Muscle layer of duodenum (tissue), 2 donors: ENCODE measurements around the gene NOSIP.

Source experiments
- H3K27ac ChIP-seq: one replicate; pipeline ENCODE4 v1.7.0; 2013; ENCODE audit warnings: mild to moderate bottlenecking, low read length
- H3K27me3 ChIP-seq: one replicate; pipeline ENCODE4 v1.7.0; 2013; ENCODE audit warnings: low read depth, mild to moderate bottlenecking, control low read depth, low read length
- H3K36me3 ChIP-seq, 2 donors: one replicate each; pipeline ENCODE4 v1.7.0; 2013; ENCODE audit warnings: low read length in 2 of 2, control low read depth in 1 of 2, mild to moderate bottlenecking in 1 of 2; ENCODE audit not compliant: insufficient read depth in 2 of 2, control insufficient read depth in 1 of 2
- H3K4me1 ChIP-seq, 2 donors: one replicate each; pipeline ENCODE4 v1.7.0; 2013; ENCODE audit warnings: low read length in 2 of 2, mild to moderate bottlenecking in 2 of 2, control low read depth in 1 of 2, moderate library complexity in 1 of 2; ENCODE audit not compliant: insufficient read depth in 2 of 2, control insufficient read depth in 1 of 2
- H3K4me3 ChIP-seq, 2 donors: one replicate each; pipeline ENCODE4 v1.7.0; 2013; ENCODE audit warnings: low read length in 2 of 2, low read depth in 1 of 2, mild to moderate bottlenecking in 1 of 2
- H3K9me3 ChIP-seq, 2 donors: one replicate each; pipeline ENCODE4 v1.7.0; 2013; ENCODE audit warnings: low read length in 2 of 2, control low read depth in 1 of 2, mild to moderate bottlenecking in 1 of 2; ENCODE audit not compliant: control insufficient read depth in 1 of 2
- donor health status: healthy.

NOSIP gene

DNA sequence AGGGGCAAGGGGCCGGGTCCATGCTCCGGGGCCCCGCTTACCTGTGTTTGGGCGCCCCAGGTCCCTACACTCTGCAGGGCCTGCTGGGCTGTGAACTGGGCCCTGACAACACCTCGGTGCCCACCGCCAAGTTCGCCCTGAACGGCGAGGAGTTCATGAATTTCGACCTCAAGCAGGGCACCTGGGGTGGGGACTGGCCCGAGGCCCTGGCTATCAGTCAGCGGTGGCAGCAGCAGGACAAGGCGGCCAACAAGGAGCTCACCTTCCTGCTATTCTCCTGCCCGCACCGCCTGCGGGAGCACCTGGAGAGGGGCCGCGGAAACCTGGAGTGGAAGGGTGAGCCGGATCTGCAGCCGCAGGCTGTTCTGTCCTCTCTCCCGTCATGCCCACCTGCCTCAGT is 66.2 kb downstream of the NOSIP start:
- Histone ChIP-seq H3K4me1 (peaks cover 0 to 27% of the 10 kb centered on the region in 2 donors), H3K36me3 (peaks cover 0 to 5% of the 10 kb centered on the region in 2 donors), H3K27me3 (no peaks in the 10 kb centered on the region), H3K9me3 (no peaks in the 10 kb centered on the region), H3K4me3 (peak overlapping the region; percentile 48 to 90), H3K27ac (no peak overlapping the region)

GRCh38 chr19:49513746-49514118 is 66.6 kb downstream of the NOSIP start:
- peaks cover 0 to 5% of the 10 kb centered on the region in 2 donors for H3K36me3 ChIP-seq
- H3K27me3 ChIP-seq, result no peaks in the 10 kb centered on the region
- H3K9me3 ChIP-seq, result no peaks in the 10 kb centered on the region
- H3K4me1 ChIP-seq, result peaks cover 0 to 27% of the 10 kb centered on the region in 2 donors
- H3K27ac ChIP-seq, result peak overlapping the region; percentile 63
- peak overlapping the region; percentile 48 to 90 for H3K4me3 ChIP-seq

DNA sequence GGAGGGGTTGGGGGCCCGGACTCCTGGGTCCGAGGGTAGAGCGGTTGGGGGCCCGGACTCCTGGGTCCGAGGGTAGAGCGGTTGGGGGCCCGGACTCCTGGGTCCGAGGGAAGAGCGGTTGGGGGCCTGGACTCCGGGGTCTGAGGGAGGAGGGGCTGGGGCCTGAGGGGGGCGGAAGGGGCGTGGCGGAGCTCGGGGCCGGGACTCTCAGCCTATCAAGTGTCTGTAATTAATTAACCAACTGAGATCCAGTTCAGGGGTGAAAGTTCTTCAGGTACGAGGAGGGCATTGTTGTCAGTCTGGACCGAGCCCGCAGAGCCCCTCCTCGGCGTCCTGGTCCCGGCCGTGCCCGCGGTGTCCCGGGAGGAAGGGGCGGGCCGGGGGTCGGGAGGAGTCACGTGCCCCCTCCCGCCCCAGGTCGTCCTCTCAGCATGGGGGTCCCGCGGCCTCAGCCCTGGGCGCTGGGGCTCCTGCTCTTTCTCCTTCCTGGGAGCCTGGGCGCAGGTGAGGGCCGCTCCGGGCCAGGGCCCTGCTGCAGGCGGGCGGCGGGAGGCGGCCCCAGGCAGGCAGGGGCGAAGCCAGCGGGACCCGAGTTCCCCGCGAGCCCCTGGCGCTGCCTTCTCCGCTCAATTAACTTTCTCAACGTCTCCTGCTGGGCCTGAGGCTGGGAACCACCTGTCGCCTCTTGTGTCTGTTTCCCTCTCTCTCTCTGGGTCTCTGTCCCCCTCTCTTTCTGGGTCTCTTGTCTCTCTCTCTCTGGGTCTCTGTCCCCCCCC is 67.2 kb downstream of the NOSIP start:
- H3K36me3 ChIP-seq, result peaks cover 0 to 5% of the 10 kb centered on the region in 2 donors
- H3K9me3 ChIP-seq, result no peaks in the 10 kb centered on the region
- H3K27ac ChIP-seq, result peak overlapping the region; percentile 88
- peak overlapping the region; percentile 65 to 90 for H3K4me3 ChIP-seq
- H3K27me3 ChIP-seq, result no peaks in the 10 kb centered on the region
- H3K4me1 ChIP-seq, result peaks cover 0 to 27% of the 10 kb centered on the region in 2 donors

DNA sequence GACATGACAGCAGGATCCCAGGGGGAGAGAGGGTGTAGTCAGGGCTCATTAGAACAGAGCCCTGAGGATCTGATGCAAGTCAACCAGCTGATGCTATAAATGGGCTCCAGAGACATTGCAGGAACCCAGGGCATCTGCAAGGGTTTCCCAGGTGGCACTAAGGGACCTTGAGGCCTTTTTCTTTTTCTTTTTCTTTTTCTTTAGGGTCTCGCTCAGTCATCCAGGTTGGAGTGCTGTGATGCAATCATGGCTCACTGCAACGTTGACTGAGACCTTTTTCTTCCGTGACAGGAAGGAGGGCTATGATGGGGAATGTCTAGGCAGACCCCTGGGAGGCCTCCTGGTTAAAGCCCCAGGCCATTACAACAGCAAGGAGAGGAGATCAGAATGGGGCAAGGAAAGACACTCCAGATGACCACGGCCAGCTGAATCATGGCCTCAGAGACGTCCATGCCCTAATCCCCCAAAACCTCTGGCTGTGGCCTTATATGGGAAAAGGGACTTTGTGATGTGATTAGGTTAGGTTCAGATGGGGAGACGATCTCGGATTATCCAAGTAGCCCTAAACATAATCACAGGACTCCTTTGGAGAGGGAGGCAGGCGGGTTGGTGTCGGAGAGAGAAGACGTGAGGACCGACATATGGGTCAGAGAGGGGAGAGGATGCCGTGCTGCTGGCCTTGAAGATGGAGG is 72.4 kb downstream of the NOSIP start:
- Histone ChIP-seq H3K4me3 (no peak overlapping the region), H3K27me3 (no peaks in the 10 kb centered on the region), H3K4me1 (peaks cover 0 to 10% of the 10 kb centered on the region in 2 donors), H3K27ac (no peak overlapping the region), H3K9me3 (no peaks in the 10 kb centered on the region), H3K36me3 (no peaks in the 10 kb centered on the region)

DNA sequence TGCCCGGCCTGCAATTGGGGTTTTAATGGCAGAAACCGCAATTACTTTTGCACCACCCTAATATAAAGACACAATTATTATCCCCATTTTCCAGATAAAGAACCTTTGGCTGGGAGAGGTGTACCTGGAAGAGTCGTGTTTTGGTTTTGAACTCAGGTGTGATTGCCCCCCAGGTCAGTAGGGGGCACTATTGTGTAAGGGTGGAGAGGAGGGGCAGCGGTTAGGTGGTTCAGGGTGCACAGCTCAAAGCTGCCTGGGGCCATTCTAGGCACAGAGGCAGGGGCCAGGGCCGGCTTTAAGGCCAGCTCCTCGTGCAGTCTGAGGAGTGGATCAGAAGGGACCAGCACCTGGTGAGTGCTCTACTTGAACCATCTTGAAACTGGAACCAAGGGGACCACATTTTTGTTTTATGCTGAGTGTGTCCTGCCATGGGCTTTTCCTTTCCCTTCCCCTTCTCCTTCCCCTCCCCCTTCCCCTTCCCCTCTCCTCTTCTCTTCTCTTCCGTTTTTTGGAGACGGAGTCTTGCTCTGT is 73.7 kb downstream of the NOSIP start:
- H3K4me3 ChIP-seq, result no peak overlapping the region
- H3K4me1 ChIP-seq, result peaks cover 0 to 5% of the 10 kb centered on the region in 2 donors
- no peaks in the 10 kb centered on the region for H3K36me3 ChIP-seq

More for the DNA sequence above, 73.7 kb downstream of the NOSIP start:
- H3K9me3 ChIP-seq, result no peaks in the 10 kb centered on the region
- no peaks in the 10 kb centered on the region for H3K27me3 ChIP-seq
- no peak overlapping the region for H3K27ac ChIP-seq
